Measurements from ENCODE around the gene SLC39A1. TPM values are rescaled to one million over a fixed set of nuclear protein-coding genes. Genes with fewer than 3 reads are reported as not detected.

SLC39A1 gene
- total and polyA plus RNA-seq, 9 of the 15 experiments (the other 6 are each of a cell fraction or from before 2014, with no cell fraction given) = 9.9 to 81.1 (median 62.7) TPM

DNA sequence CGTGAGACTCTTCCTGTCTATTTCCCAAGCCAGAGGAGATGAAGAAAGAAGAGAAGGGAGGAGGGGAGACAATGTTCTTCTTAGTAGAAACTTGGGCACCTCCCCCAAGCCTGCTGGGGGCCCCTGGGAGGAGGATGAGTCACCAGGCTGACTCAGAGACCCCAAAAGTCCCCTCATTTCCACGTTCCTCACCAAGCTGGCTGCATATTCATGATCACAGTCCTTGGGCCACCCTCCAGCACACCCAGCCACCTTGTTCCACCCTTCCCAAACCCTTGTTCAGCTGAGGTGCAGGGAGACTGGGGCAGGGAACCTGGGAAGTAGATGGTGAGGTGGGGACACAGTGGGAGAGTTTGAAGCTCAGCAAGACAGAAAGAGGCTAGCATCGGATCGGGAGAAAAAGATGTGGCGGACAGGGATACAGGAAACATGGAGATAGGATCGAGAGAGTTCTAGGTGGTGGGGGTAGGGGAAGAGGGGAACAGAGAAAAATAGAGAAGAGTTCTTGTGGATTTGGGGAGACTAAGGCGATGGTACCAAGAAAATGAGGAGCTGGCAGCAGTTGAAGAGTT, 22.1 kb upstream of the SLC39A1 start (continued):
- TF ChIP-seq FOS (IDR thresholded peaks at IDR 0.05; ENCODE audit: extremely low read depth, insufficient read length) (peak; percentile 49), NFE2 (IDR thresholded peaks at IDR 0.05; ENCODE audit: low read depth) (no peak), RUNX1 (IDR thresholded peaks at IDR 0.05; ENCODE audit: low read depth) (no peak), NR2C1 (IDR thresholded peaks at IDR 0.05) (no peak), NR2C1 (tag; IDR thresholded peaks at IDR 0.05) (no peak), ARID1B (IDR thresholded peaks at IDR 0.05) (peak; percentile 76), JUN (IDR thresholded peaks at IDR 0.05; ENCODE audit: borderline replicate concordance, low read depth, low read length) (peak; percentile 87), JUN (CRISPR knock-in tag; IDR thresholded peaks at IDR 0.05; ENCODE audit: borderline replicate concordance) (no peak), CHD2 (IDR thresholded peaks at IDR 0.05; ENCODE audit: low read depth, low read length) (no peak), MTA1 (IDR thresholded peaks at IDR 0.05; ENCODE audit: borderline replicate concordance) (0 out of 2 replicates have a peak, but pooled peaks have one; percentile 40), MCM5 (IDR thresholded peaks at IDR 0.05; ENCODE audit: low read depth) (no peak), LEF1 (IDR thresholded peaks at IDR 0.05) (no peak), CXXC5 (CRISPR knock-in tag; IDR thresholded peaks at IDR 0.05) (no peak), ZNF165 (CRISPR knock-in tag; IDR thresholded peaks at IDR 0.05; ENCODE audit: borderline replicate concordance) (no peak), RBFOX2 (IDR thresholded peaks at IDR 0.05; ENCODE audit: low read depth, low read length) (peak; percentile 35; the same call in 1 of the 2 replicates), THRAP3 (IDR thresholded peaks at IDR 0.05; ENCODE audit: borderline replicate concordance) (0 out of 2 replicates have a peak, but pooled peaks have one; percentile 29), SMAD3 (CRISPR knock-in tag; conservative IDR thresholded peaks at IDR 0.05) (no peak)
- TF ChIP-seq, protein P1, sequence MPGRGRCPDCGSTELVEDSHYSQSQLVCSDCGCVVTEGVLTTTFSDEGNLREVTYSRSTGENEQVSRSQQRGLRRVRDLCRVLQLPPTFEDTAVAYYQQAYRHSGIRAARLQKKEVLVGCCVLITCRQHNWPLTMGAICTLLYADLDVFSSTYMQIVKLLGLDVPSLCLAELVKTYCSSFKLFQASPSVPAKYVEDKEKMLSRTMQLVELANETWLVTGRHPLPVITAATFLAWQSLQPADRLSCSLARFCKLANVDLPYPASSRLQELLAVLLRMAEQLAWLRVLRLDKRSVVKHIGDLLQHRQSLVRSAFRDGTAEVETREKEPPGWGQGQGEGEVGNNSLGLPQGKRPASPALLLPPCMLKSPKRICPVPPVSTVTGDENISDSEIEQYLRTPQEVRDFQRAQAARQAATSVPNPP (IDR thresholded peaks at IDR 0.05; ENCODE audit: borderline replicate concordance, insufficient read depth, insufficient read length) = no peak
- TF ChIP-seq, protein P2, sequence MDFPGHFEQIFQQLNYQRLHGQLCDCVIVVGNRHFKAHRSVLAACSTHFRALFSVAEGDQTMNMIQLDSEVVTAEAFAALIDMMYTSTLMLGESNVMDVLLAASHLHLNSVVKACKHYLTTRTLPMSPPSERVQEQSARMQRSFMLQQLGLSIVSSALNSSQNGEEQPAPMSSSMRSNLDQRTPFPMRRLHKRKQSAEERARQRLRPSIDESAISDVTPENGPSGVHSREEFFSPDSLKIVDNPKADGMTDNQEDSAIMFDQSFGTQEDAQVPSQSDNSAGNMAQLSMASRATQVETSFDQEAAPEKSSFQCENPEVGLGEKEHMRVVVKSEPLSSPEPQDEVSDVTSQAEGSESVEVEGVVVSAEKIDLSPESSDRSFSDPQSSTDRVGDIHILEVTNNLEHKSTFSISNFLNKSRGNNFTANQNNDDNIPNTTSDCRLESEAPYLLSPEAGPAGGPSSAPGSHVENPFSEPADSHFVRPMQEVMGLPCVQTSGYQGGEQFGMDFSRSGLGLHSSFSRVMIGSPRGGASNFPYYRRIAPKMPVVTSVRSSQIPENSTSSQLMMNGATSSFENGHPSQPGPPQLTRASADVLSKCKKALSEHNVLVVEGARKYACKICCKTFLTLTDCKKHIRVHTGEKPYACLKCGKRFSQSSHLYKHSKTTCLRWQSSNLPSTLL (IDR thresholded peaks at IDR 0.05) = no peak
- TF ChIP-seq, protein P3, sequence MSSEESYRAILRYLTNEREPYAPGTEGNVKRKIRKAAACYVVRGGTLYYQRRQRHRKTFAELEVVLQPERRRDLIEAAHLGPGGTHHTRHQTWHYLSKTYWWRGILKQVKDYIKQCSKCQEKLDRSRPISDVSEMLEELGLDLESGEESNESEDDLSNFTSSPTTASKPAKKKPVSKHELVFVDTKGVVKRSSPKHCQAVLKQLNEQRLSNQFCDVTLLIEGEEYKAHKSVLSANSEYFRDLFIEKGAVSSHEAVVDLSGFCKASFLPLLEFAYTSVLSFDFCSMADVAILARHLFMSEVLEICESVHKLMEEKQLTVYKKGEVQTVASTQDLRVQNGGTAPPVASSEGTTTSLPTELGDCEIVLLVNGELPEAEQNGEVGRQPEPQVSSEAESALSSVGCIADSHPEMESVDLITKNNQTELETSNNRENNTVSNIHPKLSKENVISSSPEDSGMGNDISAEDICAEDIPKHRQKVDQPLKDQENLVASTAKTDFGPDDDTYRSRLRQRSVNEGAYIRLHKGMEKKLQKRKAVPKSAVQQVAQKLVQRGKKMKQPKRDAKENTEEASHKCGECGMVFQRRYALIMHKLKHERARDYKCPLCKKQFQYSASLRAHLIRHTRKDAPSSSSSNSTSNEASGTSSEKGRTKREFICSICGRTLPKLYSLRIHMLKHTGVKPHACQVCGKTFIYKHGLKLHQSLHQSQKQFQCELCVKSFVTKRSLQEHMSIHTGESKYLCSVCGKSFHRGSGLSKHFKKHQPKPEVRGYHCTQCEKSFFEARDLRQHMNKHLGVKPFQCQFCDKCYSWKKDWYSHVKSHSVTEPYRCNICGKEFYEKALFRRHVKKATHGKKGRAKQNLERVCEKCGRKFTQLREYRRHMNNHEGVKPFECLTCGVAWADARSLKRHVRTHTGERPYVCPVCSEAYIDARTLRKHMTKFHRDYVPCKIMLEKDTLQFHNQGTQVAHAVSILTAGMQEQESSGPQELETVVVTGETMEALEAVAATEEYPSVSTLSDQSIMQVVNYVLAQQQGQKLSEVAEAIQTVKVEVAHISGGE (CRISPR knock-in tag; IDR thresholded peaks at IDR 0.05) = no peak
- TF ChIP-seq, protein P4, sequence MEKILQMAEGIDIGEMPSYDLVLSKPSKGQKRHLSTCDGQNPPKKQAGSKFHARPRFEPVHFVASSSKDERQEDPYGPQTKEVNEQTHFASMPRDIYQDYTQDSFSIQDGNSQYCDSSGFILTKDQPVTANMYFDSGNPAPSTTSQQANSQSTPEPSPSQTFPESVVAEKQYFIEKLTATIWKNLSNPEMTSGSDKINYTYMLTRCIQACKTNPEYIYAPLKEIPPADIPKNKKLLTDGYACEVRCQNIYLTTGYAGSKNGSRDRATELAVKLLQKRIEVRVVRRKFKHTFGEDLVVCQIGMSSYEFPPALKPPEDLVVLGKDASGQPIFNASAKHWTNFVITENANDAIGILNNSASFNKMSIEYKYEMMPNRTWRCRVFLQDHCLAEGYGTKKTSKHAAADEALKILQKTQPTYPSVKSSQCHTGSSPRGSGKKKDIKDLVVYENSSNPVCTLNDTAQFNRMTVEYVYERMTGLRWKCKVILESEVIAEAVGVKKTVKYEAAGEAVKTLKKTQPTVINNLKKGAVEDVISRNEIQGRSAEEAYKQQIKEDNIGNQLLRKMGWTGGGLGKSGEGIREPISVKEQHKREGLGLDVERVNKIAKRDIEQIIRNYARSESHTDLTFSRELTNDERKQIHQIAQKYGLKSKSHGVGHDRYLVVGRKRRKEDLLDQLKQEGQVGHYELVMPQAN (IDR thresholded peaks at IDR 0.05; ENCODE audit: borderline replicate concordance) = peak; percentile 38; the same call in 1 of the 2 replicates
